Hepatocyte (in vitro differentiated cells): ENCODE measurements around the gene SLC43A1.

Source experiments
- CTCF ChIP-seq: fragments of 200-600 bp; sonication (generic); IDR thresholded peaks from 2 replicates; pipeline ENCODE4 v1.5.1; 2016; ENCODE audit warnings: antibody characterized with exemption, mild to moderate bottlenecking; ENCODE audit not compliant: poor library complexity
- EZH2phosphoT487 ChIP-seq: fragments of 200-600 bp; sonication (generic); IDR thresholded peaks from one replicate; pipeline ENCODE4 v1.6.1; 2018; ENCODE audit warnings: antibody characterized with exemption, mild to moderate bottlenecking, low read depth, moderate library complexity; ENCODE audit not compliant: unreplicated experiment, severe bottlenecking

DNA sequence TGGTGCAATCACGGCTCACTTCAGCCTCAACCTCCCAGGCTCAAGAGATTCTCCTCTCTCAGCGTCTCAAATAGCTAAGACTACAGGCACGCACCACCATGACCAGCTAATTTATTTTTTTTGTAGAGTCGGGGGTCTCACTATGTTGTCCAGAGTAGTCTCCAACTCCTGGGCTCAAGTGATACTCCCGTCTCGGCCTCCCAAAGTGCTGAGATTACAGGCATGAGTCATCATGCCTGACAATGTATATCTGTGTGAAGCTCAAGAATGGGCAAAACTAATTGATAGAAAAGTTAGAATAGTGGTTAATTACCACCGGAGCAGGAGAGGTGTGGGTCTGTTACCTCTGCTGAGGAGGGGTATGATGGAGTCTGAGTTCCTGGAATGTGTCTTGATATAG lies 79.5 kb downstream of the SLC43A1 start:
- TF ChIP-seq CTCF (no peak), EZH2phosphoT487 (no peak)
